CD14-positive monocyte (primary cell): ENCODE measurements around the gene NPAS4. TPM values are rescaled to one million over a fixed set of nuclear protein-coding genes. Genes with fewer than 3 reads are reported as not detected.

Source experiments
- DNase-seq, 3 donors: peaks; one replicate each; pipeline ENCODE4 v3.0.0-alpha.2; 2011 to 2022
- H2AFZ ChIP-seq: 2 replicates; pipeline ENCODE4 v1.6.0; 2012; ENCODE audit warnings: mild to moderate bottlenecking, low read depth, low read length, inconsistent platforms; ENCODE audit not compliant: insufficient read depth, poor library complexity, severe bottlenecking
- H3K27ac ChIP-seq, 2 donors: 1 replicate in 1 of 2; 2 replicates in 1 of 2; pipeline ENCODE4 v1.5.1; 2012 to 2013; ENCODE audit warnings: low read length in 2 of 2, control low read depth in 1 of 2, inconsistent platforms in 1 of 2, low read depth in 1 of 2, mild to moderate bottlenecking in 1 of 2
- H3K27me3 ChIP-seq, 2 donors: one replicate each; pipeline versions ENCODE4 v1.6.0 to v1.6.1; 2011 to 2013; ENCODE audit warnings: low read length in 2 of 2; ENCODE audit not compliant: control insufficient read depth in 2 of 2, insufficient read depth in 2 of 2
- H3K36me3 ChIP-seq, 2 donors: replicated peaks in 1 of 2; 1 replicate in 1 of 2; 2 replicates in 1 of 2; pipeline versions ENCODE4 v1.5.1 to v1.6.1; 2012 to 2013; ENCODE audit warnings: low read length in 2 of 2, control low read depth in 1 of 2, inconsistent platforms in 1 of 2, mild to moderate bottlenecking in 1 of 2; ENCODE audit not compliant: insufficient read depth in 2 of 2, control insufficient read depth in 1 of 2
- H3K4me1 ChIP-seq, 2 donors: 1 replicate in 1 of 2; 2 replicates in 1 of 2; pipeline versions ENCODE4 v1.5.1 to v1.6.1; 2012 to 2013; ENCODE audit warnings: low read length in 2 of 2, control low read depth in 1 of 2, inconsistent platforms in 1 of 2, mild to moderate bottlenecking in 1 of 2, moderate library complexity in 1 of 2; ENCODE audit not compliant: insufficient read depth in 2 of 2, control insufficient read depth in 1 of 2
- H3K4me2 ChIP-seq: replicated peaks from 2 replicates; pipeline ENCODE3; 2012; ENCODE audit warnings: low read length, moderate library complexity, mild to moderate bottlenecking; ENCODE audit not compliant: poor library complexity, severe bottlenecking; ENCODE audit errors: extremely low read depth
- H3K4me3 ChIP-seq, 3 experiments: fragments of 200-600 bp in 1 of 3; sonication (generic) in 1 of 3; replicated peaks in 1 of 3; 1 replicate in 2 of 3; 2 replicates in 1 of 3; pipeline ENCODE4 v1.5.1; 2011 to 2013; ENCODE audit warnings: low read length in 3 of 3, mild to moderate bottlenecking in 3 of 3, control low read depth in 2 of 3, low read depth in 2 of 3, inconsistent platforms in 1 of 3, moderate library complexity in 1 of 3
- H3K79me2 ChIP-seq: 2 replicates; pipeline ENCODE4 v1.6.0; 2012; ENCODE audit warnings: mild to moderate bottlenecking, control low read depth, inconsistent platforms, low read length, moderate library complexity; ENCODE audit not compliant: insufficient read depth
- H3K9ac ChIP-seq: 2 replicates; pipeline ENCODE4 v1.6.0; 2017; ENCODE audit warnings: low read length, mild to moderate bottlenecking; ENCODE audit not compliant: insufficient read depth, poor library complexity, severe bottlenecking
- H3K9me3 ChIP-seq, 2 donors: replicated peaks in 1 of 2; 1 replicate in 1 of 2; 2 replicates in 1 of 2; pipeline versions ENCODE4 v1.5.1 to v1.6.1; 2012 to 2013; ENCODE audit warnings: low read length in 2 of 2, control low read depth in 1 of 2; ENCODE audit not compliant: control insufficient read depth in 1 of 2, insufficient read depth in 1 of 2
- H4K20me1 ChIP-seq: 2 replicates; pipeline ENCODE4 v1.6.0; 2012; ENCODE audit warnings: mild to moderate bottlenecking, low read length, control low read depth, moderate library complexity; ENCODE audit not compliant: insufficient read depth
- H3K27ac Mint-ChIP-seq, 7 donors: one replicate each; pipeline ENCODE4 v1.8.0; 2020; ENCODE audit warnings: mild to moderate bottlenecking in 7 of 7, mixed read lengths in 7 of 7, moderate library complexity in 6 of 7, inconsistent platforms in 2 of 7
- H3K27me3 Mint-ChIP-seq, 3 donors: one replicate each; pipeline ENCODE4 v1.8.0; 2021 to 2022; ENCODE audit warnings: low read depth in 3 of 3, mild to moderate bottlenecking in 3 of 3, mixed read lengths in 3 of 3, moderate library complexity in 3 of 3, inconsistent platforms in 1 of 3
- H3K36me3 Mint-ChIP-seq, 2 donors: one replicate each; pipeline ENCODE4 v1.8.0; 2020; ENCODE audit warnings: mixed read lengths in 2 of 2, inconsistent platforms in 1 of 2, mild to moderate bottlenecking in 1 of 2
- H3K4me1 Mint-ChIP-seq: one replicate; pipeline ENCODE4 v1.8.0; 2020; ENCODE audit warnings: mild to moderate bottlenecking, mixed read lengths
- H3K4me3 Mint-ChIP-seq, 2 donors: one replicate each; pipeline ENCODE4 v1.8.0; 2020; ENCODE audit warnings: mild to moderate bottlenecking in 2 of 2, mixed read lengths in 2 of 2, moderate library complexity in 1 of 2
- H3K9me3 Mint-ChIP-seq, 7 donors: one replicate each; pipeline ENCODE4 v1.8.0; 2020 to 2022; ENCODE audit warnings: mixed read lengths in 7 of 7, mild to moderate bottlenecking in 6 of 7, moderate library complexity in 6 of 7, inconsistent platforms in 2 of 7
- CTCF ChIP-seq: fragments of 200-600 bp; IDR thresholded peaks from one replicate; pipeline ENCODE4 v1.8.0; 2022; ENCODE audit warnings: antibody characterized with exemption, mild to moderate bottlenecking
- WGBS: methylation state at CpG from one replicate; pipeline ENCODE4 v1.1.5; 2013; ENCODE audit warnings: missing lambda C conversion rate; ENCODE audit not compliant: insufficient coverage; 5-methylcytosine and 5-hydroxymethylcytosine counted together
- intact Hi-C, 2 donors: fragments of 100-400 bp; cut with micrococcal nuclease; formaldehyde crosslinking; loops; one replicate each; pipeline versions ENCODE4 v1.15.0 to v1.15.1; 2023
- polyA plus RNA-seq, 3 donors: library from polyadenylated mRNA; depleted of rRNA in 1 of 3; unstranded in 2 of 3; stranded (reverse) in 1 of 3; fragments of 300-500 nt in 2 of 3; fragments of >200 nt in 1 of 3; fragmentation: Illumina TruSeq in 2 of 3; gene quantifications; 1 replicate in 2 of 3; 2 replicates in 1 of 3; pipeline ENCODE4 v1.2.3, GENCODE V29; 2012 to 2021

NPAS4 gene
- polyA plus RNA-seq, 3 donors: not detected

- peak overlapping the region; percentile 49 for H2AFZ ChIP-seq
- H4K20me1 ChIP-seq: peaks cover 22% of the 10 kb centered on the region
- 67% methylated on average over 2 of the region's 6 CpGs for WGBS
- TF ChIP-seq CTCF: no peak
- peak overlapping the region; percentile 61 for H3K9ac ChIP-seq
- peaks cover 19 to 28% of the 10 kb centered on the region in 2 donors for H3K4me1 ChIP-seq
- no peaks in the 10 kb centered on the region for H3K9me3 ChIP-seq
- Mint-ChIP-seq H3K4me1 (peaks cover 29% of the 10 kb centered on the region), H3K27ac (peak overlapping the region; percentile 32 to 97 (median 90)), H3K27me3 (peaks cover 0 to 5% (median 2%) of the 10 kb centered on the region in 3 donors), H3K4me3 (peak overlapping the region; percentile 88 to 91), H3K36me3 (peaks cover 23 to 34% of the 10 kb centered on the region in 2 donors), H3K9me3 (peaks cover 0 to 2% (median 0%) of the 10 kb centered on the region in 7 donors)
- peak overlapping the region in 1 of 2 donors; percentile 46 for H3K27ac ChIP-seq
- peak overlapping the region; percentile 44 to 86 (median 60) for H3K4me3 ChIP-seq
- peaks cover 0 to 26% of the 10 kb centered on the region in 2 donors for H3K36me3 ChIP-seq
- H3K79me2 ChIP-seq: no peaks in the 10 kb centered on the region
- peak overlapping the region; percentile 87 for H3K4me2 ChIP-seq
- intact Hi-C loops: loop anchor here (2.0 kb wide), 2 partner anchors 13 to 29 kb away; partner anchors contain the start of genes DPP3 (in 2 of the 2) and MRPL11 (in 1 of the 2)
- DNase-seq: peak; percentile 70 to 75 (median 74)
- H3K27me3 ChIP-seq: no peaks in the 10 kb centered on the region
These were observed 46.9 kb downstream of the NPAS4 start for GRCh38 chr11:66467756-66468155.

- H3K27ac ChIP-seq: no peak overlapping the region
- H4K20me1 ChIP-seq: peaks cover 22% of the 10 kb centered on the region
- no peak for TF ChIP-seq CTCF
- Mint-ChIP-seq H3K4me3 (no peak overlapping the region), H3K27me3 (peaks cover 0 to 5% (median 2%) of the 10 kb centered on the region in 3 donors), H3K4me1 (peaks cover 29% of the 10 kb centered on the region), H3K9me3 (no peaks in the 10 kb centered on the region), H3K36me3 (peaks cover 29 to 43% of the 10 kb centered on the region in 2 donors), H3K27ac (peak overlapping the region in 1 of 7 donors; percentile 84)
- H3K36me3 ChIP-seq: peaks cover 5 to 36% of the 10 kb centered on the region in 2 donors
- H3K27me3 ChIP-seq: no peaks in the 10 kb centered on the region
- H3K4me3 ChIP-seq: no peak overlapping the region
- no peaks in the 10 kb centered on the region for H3K9me3 ChIP-seq
- peaks cover 19 to 27% of the 10 kb centered on the region in 2 donors for H3K4me1 ChIP-seq
- intact Hi-C loops: no loop called here
- H3K79me2 ChIP-seq: no peaks in the 10 kb centered on the region
- H3K9ac ChIP-seq: no peak overlapping the region
- no peak for DNase-seq
- H2AFZ ChIP-seq: no peak overlapping the region
- no peak overlapping the region for H3K4me2 ChIP-seq
- 100% methylated on average over 1 of the region's 6 CpGs for WGBS
These were observed 47.9 kb downstream of the NPAS4 start for GRCh38 chr11:66468691-66469090.
